Upper lobe of right lung (tissue), 1 donor: Measurements from ENCODE around the gene LENEP. TPM values are rescaled to one million over a fixed set of nuclear protein-coding genes. Genes with fewer than 3 reads are reported as not detected.

Experiments used
- ATAC-seq: fragments of 200-7000 bp; cut with Tn5 transposase; one replicate; pipeline ENCODE4 v1.9.1; 2020; ENCODE audit warnings: mild to moderate bottlenecking, moderate library complexity
- DNase-seq: peaks from one replicate; pipeline ENCODE4 v3.0.0-alpha.2; 2020
- H3K27ac ChIP-seq: fragments of 200-600 bp; one replicate; pipeline ENCODE4 v1.8.0; 2022
- H3K27me3 ChIP-seq: fragments of 200-600 bp; one replicate; pipeline ENCODE4 v1.8.0; 2022; ENCODE audit warnings: mild to moderate bottlenecking
- H3K36me3 ChIP-seq: fragments of 200-600 bp; one replicate; pipeline ENCODE4 v1.8.0; 2022
- H3K4me1 ChIP-seq: fragments of 200-600 bp; one replicate; pipeline ENCODE4 v1.8.0; 2022
- H3K4me3 ChIP-seq: fragments of 200-600 bp; one replicate; pipeline ENCODE4 v1.8.0; 2022; ENCODE audit warnings: mild to moderate bottlenecking
- H3K9me3 ChIP-seq: fragments of 200-600 bp; one replicate; pipeline ENCODE4 v1.8.0; 2022
- intact Hi-C: fragments of 100-400 bp; cut with DNase I; formaldehyde crosslinking; loops from one replicate; pipeline ENCODE4 v1.11.0; 2022
- total RNA-seq: library from RNA; stranded (reverse); fragmentation: NEBNext Ultra II Directional; extraction: Animal tissue kit (Norgen Biotek cat#: 25700); gene quantifications from one replicate; pipeline ENCODE4 v1.2.1, GENCODE V29; 2021
- TF ChIP-seq, protein P1 (sequence below): fragments of 200-600 bp; IDR thresholded peaks from one replicate; pipeline ENCODE4 v1.8.0; 2022; ENCODE audit warnings: antibody characterized with exemption
- donor health status: DM: no; HTN: yes; CAD: no; lungs with severe emphysema.

Gene LENEP
- total RNA-seq, 1 donor from 2014 or later: not detected

GRCh38 chr1:154954541-154954940 is 38.8 kb upstream of the LENEP start:
- Histone ChIP-seq H3K27me3 (no peaks in the 10 kb centered on the region), H3K36me3 (peaks cover 26% of the 10 kb centered on the region), H3K27ac (peak overlapping the region; percentile 85), H3K4me1 (peaks cover 45% of the 10 kb centered on the region), H3K4me3 (peak overlapping the region; percentile 83), H3K9me3 (no peaks in the 10 kb centered on the region)
- no peak for ATAC-seq
- no peak for DNase-seq
- intact Hi-C loops: no loop called here
- TF ChIP-seq, protein P1, sequence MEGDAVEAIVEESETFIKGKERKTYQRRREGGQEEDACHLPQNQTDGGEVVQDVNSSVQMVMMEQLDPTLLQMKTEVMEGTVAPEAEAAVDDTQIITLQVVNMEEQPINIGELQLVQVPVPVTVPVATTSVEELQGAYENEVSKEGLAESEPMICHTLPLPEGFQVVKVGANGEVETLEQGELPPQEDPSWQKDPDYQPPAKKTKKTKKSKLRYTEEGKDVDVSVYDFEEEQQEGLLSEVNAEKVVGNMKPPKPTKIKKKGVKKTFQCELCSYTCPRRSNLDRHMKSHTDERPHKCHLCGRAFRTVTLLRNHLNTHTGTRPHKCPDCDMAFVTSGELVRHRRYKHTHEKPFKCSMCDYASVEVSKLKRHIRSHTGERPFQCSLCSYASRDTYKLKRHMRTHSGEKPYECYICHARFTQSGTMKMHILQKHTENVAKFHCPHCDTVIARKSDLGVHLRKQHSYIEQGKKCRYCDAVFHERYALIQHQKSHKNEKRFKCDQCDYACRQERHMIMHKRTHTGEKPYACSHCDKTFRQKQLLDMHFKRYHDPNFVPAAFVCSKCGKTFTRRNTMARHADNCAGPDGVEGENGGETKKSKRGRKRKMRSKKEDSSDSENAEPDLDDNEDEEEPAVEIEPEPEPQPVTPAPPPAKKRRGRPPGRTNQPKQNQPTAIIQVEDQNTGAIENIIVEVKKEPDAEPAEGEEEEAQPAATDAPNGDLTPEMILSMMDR: no peak

DNA sequence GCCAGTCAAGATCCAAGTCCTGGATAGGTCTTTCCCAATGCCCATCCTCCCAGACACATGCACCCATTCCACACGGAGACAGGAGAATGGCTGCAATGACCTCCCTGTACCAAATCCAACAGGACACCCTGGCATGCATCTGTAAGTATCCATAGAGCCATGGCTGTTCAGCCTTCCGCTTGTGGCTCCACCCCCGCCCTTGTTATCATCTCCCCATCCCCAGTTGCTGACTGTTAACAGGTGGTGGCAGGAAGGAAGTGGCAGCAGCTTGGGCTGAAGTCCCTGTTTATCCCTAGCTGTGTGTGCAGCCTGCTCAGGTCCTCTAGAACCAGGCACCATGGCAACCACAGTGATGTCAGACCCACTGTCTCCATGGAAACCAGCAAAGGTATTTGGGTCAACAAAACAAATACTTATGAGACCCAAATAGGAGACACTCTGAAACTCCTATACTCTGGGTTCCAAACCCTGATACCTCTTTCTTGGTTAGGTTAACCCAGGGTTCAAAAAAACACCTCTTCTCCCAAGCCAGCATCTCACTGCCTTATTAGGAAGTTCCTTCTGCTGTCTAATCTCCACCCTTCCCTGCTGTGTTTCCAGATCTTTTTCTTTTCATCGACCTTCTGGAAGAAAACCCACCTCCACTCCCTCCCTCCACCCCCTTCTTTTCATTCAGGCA is 38.2 kb upstream of the LENEP start:
- Histone ChIP-seq H3K36me3 (peaks cover 28% of the 10 kb centered on the region), H3K9me3 (no peaks in the 10 kb centered on the region), H3K4me1 (peaks cover 45% of the 10 kb centered on the region), H3K27me3 (no peaks in the 10 kb centered on the region), H3K4me3 (peak overlapping the region; percentile 83), H3K27ac (peak overlapping the region; percentile 85)
- intact Hi-C loops: no loop called here
- TF ChIP-seq, protein P1: no peak
- ATAC-seq: peak; percentile 32
- DNase-seq: no peak

DNA sequence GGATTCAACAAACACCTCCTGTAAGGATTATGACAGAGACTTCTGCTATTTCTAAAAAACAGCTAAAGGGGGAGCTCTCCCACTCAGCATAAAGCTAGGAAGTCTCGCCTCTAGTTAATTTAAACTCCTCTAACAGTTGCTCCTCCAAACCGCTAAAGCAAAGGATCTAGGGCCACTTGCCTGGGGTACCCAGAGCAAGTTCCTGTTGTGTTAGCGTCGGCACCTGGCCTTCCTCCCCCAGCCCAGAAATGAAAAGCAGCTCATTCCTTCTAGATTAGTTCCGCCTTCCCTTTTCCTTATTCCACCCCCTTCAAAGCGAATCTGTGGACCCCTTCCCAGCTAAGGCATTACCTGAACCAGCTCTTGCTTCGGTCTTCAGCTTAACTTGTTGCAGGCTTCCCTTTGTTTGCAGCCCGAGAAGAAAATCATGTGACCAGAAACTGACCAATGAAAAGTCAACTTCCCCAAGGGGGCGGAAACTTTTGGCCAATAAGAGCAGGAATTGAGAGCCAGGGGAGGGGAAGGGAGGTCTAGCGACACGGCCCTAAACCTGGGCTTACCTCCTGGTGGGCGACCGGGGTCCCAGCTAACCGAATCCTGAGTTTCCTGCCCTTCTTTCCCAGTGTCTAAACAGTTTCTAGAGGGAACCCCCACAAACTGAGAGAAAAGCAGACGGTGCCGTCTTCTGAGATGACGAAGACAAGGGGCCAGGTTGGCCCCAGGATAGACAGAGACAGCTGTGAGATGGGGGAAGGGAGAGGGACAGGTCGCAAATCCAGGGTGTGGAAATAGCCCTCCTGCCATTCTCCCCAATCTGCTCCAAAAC is 37.5 kb upstream of the LENEP start, which contains the start of gene PBXIP1:
Gene PBXIP1 (minus strand): TSS at position 382 of the 826 bp plus-strand sequence. CDS start 2,378 bp downstream, outside the sequence.
- intact Hi-C loops: no loop called here
- DNase-seq (no peak), ATAC-seq (peak; percentile 88)
- Histone ChIP-seq H3K4me3 (peak within 1 kb of the TSS; percentile 83), H3K27me3 (no peaks in the 10 kb centered on the region), H3K9me3 (no peaks in the 10 kb centered on the region), H3K27ac (peak within 1 kb of the TSS; percentile 85), H3K36me3 (peaks cover 21% of the 10 kb centered on the region), H3K4me1 (peaks cover 50% of the 10 kb centered on the region)
- TF ChIP-seq, protein P1: peak; percentile 30

- TF ChIP-seq, protein P1: no peak
- peak overlapping the region; percentile 83 for H3K4me3 ChIP-seq
- no peaks in the 10 kb centered on the region for H3K9me3 ChIP-seq
- no peaks in the 10 kb centered on the region for H3K27me3 ChIP-seq
- peaks cover 15% of the 10 kb centered on the region for H3K36me3 ChIP-seq
- DNase-seq: no peak
- peak overlapping the region; percentile 85 for H3K27ac ChIP-seq
- no peak for ATAC-seq
- intact Hi-C loops: no loop called here
- H3K4me1 ChIP-seq: peaks cover 51% of the 10 kb centered on the region
Observed at GRCh38 chr1:154956544-154956941, 36.8 kb upstream of the LENEP start.

GRCh38 chr1:154957091-154957657 is 36.2 kb upstream of the LENEP start:
- intact Hi-C loops: no loop called here
- TF ChIP-seq, protein P1: no peak
- H3K27me3 ChIP-seq: no peaks in the 10 kb centered on the region
- no peaks in the 10 kb centered on the region for H3K9me3 ChIP-seq
- H3K27ac ChIP-seq: no peak overlapping the region
- peaks cover 13% of the 10 kb centered on the region for H3K36me3 ChIP-seq
- H3K4me3 ChIP-seq: no peak overlapping the region
- H3K4me1 ChIP-seq: peaks cover 51% of the 10 kb centered on the region
- ATAC-seq (no peak), DNase-seq (no peak)
